Mucosa of rectum (tissue), 2 donors: ENCODE measurements around the gene LRMDA.
"Not testable (repeated sequence)": the region's sequence is repeated elsewhere in the genome, so short reads cannot be mapped to it uniquely, and the experiment has no call there.

Experiments
- H3K27ac ChIP-seq, 2 donors: one replicate each; pipeline ENCODE4 v1.7.0; 2013; ENCODE audit warnings: inconsistent platforms in 2 of 2, low read depth in 2 of 2, low read length in 2 of 2
- H3K27me3 ChIP-seq, 2 donors: one replicate each; pipeline ENCODE4 v1.7.0; 2013; ENCODE audit warnings: low read length in 2 of 2; ENCODE audit not compliant: control insufficient read depth in 2 of 2, insufficient read depth in 2 of 2
- H3K36me3 ChIP-seq, 2 donors: one replicate each; pipeline ENCODE4 v1.7.0; 2013; ENCODE audit warnings: low read length in 2 of 2; ENCODE audit not compliant: control insufficient read depth in 2 of 2, insufficient read depth in 2 of 2
- H3K4me1 ChIP-seq, 2 donors: one replicate each; pipeline ENCODE4 v1.7.0; 2013; ENCODE audit warnings: low read length in 2 of 2, mild to moderate bottlenecking in 1 of 2; ENCODE audit not compliant: control insufficient read depth in 2 of 2, insufficient read depth in 2 of 2
- H3K4me3 ChIP-seq, 2 donors: one replicate each; pipeline ENCODE4 v1.7.0; 2013; ENCODE audit warnings: low read length in 2 of 2
- H3K9ac ChIP-seq, 2 donors: one replicate each; pipeline ENCODE4 v1.7.0; 2013; ENCODE audit warnings: low read length in 2 of 2, low read depth in 1 of 2, mild to moderate bottlenecking in 1 of 2
- H3K9me3 ChIP-seq, 2 donors: one replicate each; pipeline ENCODE4 v1.7.0; 2013; ENCODE audit warnings: low read length in 2 of 2; ENCODE audit not compliant: control insufficient read depth in 2 of 2
- donor health status: healthy.
- donor health status: Normal muscosa, but diverticular disease.

Gene LRMDA

GRCh38 chr10:75512203-75512933, 80.9 kb downstream of the LRMDA start:
- Histone ChIP-seq H3K27ac (no peak overlapping the region), H3K36me3 (no peaks in the 10 kb centered on the region), H3K4me1 (peaks cover 0 to 4% of the 10 kb centered on the region in 2 donors), H3K27me3 (no peaks in the 10 kb centered on the region), H3K9ac (no peak overlapping the region), H3K9me3 (no peaks in the 10 kb centered on the region), H3K4me3 (no peak overlapping the region)

GRCh38 chr10:75513292-75513885, 82.0 kb downstream of the LRMDA start:
- H3K36me3 ChIP-seq = no peaks in the 10 kb centered on the region
- no peak overlapping the region for H3K27ac ChIP-seq
- H3K4me3 ChIP-seq = no peak overlapping the region
- no peaks in the 10 kb centered on the region for H3K9me3 ChIP-seq
- H3K9ac ChIP-seq = no peak overlapping the region
- no peaks in the 10 kb centered on the region for H3K27me3 ChIP-seq
- peaks cover 0 to 4% of the 10 kb centered on the region in 2 donors for H3K4me1 ChIP-seq

- no peaks in the 10 kb centered on the region for H3K27me3 ChIP-seq
- peaks cover 0 to 4% of the 10 kb centered on the region in 2 donors for H3K4me1 ChIP-seq
- no peaks in the 10 kb centered on the region for H3K9me3 ChIP-seq
- no peak overlapping the region for H3K27ac ChIP-seq
- no peaks in the 10 kb centered on the region for H3K36me3 ChIP-seq
- no peak overlapping the region for H3K9ac ChIP-seq
- H3K4me3 ChIP-seq = no peak overlapping the region
Measured at GRCh38 chr10:75514830-75515229, 83.4 kb downstream of the LRMDA start.

- not testable (repeated sequence) for H3K9me3 ChIP-seq, H3K27ac ChIP-seq, H3K9ac ChIP-seq, H3K4me1 ChIP-seq, H3K4me3 ChIP-seq, H3K36me3 ChIP-seq, H3K27me3 ChIP-seq
Measured at GRCh38 chr10:75516154-75516553, 84.7 kb downstream of the LRMDA start.

GRCh38 chr10:75519213-75519612, 87.8 kb downstream of the LRMDA start:
- not testable (repeated sequence) for H3K27me3 ChIP-seq, H3K4me1 ChIP-seq, H3K9ac ChIP-seq, H3K27ac ChIP-seq, H3K36me3 ChIP-seq, H3K4me3 ChIP-seq, H3K9me3 ChIP-seq

- not testable (repeated sequence) for H3K27ac ChIP-seq, H3K27me3 ChIP-seq, H3K4me1 ChIP-seq, H3K9ac ChIP-seq, H3K4me3 ChIP-seq, H3K9me3 ChIP-seq, H3K36me3 ChIP-seq
Measured at GRCh38 chr10:75521194-75521829, 89.9 kb downstream of the LRMDA start.

- Histone ChIP-seq H3K27ac (no peak overlapping the region), H3K4me1 (no peaks in the 10 kb centered on the region), H3K36me3 (no peaks in the 10 kb centered on the region), H3K4me3 (no peak overlapping the region), H3K9ac (no peak overlapping the region), H3K27me3 (no peaks in the 10 kb centered on the region), H3K9me3 (no peaks in the 10 kb centered on the region)
Measured at GRCh38 chr10:75525067-75525466, 93.6 kb downstream of the LRMDA start.

GRCh38 chr10:75525646-75526045, 94.2 kb downstream of the LRMDA start:
- Histone ChIP-seq H3K9me3 (no peaks in the 10 kb centered on the region), H3K9ac (no peak overlapping the region), H3K4me1 (no peaks in the 10 kb centered on the region), H3K36me3 (no peaks in the 10 kb centered on the region), H3K4me3 (no peak overlapping the region), H3K27ac (no peak overlapping the region), H3K27me3 (no peaks in the 10 kb centered on the region)

GRCh38 chr10:75527542-75527941, 96.1 kb downstream of the LRMDA start:
- no peaks in the 10 kb centered on the region for H3K27me3 ChIP-seq
- H3K27ac ChIP-seq = no peak overlapping the region
- no peak overlapping the region for H3K9ac ChIP-seq
- no peaks in the 10 kb centered on the region for H3K4me1 ChIP-seq
- no peaks in the 10 kb centered on the region for H3K9me3 ChIP-seq
- no peaks in the 10 kb centered on the region for H3K36me3 ChIP-seq
- no peak overlapping the region for H3K4me3 ChIP-seq

- H3K27me3 ChIP-seq = no peaks in the 10 kb centered on the region
- no peak overlapping the region for H3K9ac ChIP-seq
Measured at GRCh38 chr10:75528392-75528791, 97.0 kb downstream of the LRMDA start.

More at GRCh38 chr10:75528392-75528791, 97.0 kb downstream of the LRMDA start:
- Histone ChIP-seq H3K4me3 (no peak overlapping the region), H3K27ac (no peak overlapping the region), H3K36me3 (no peaks in the 10 kb centered on the region), H3K4me1 (no peaks in the 10 kb centered on the region), H3K9me3 (no peaks in the 10 kb centered on the region)
